ENCODE measurements around the gene RPA4. TPM values are rescaled to one million over a fixed set of nuclear protein-coding genes. Genes with fewer than 3 reads are reported as not detected.
"Not testable (repeated sequence)": the region's sequence is repeated elsewhere in the genome, so short reads cannot be mapped to it uniquely, and the experiment has no call there.

RPA4 gene
- total RNA-seq = 0.43 and 1.3 TPM in 2 replicates

DNA sequence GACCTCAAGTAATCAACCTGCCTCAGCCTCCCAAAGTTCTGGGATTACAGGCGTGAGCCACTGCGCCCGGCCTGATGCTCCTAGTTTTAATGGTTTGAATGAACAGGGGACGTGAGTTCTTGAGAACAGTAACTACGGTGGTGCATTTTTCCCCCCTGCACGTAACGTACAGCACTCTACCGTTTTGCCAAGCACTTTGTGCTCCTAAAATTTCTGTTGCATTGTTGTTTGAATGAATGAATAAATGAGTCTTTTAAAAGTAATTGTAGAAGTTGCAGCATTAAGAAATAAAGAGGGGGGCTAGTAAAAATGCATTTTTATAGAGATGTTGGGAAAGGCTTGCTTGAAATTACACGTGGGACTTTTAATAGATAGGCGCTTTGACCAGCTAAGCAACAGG is at the start of gene RPA4:
TSS of gene RPA4 (plus strand) at position 301 of the 400 bp plus-strand sequence. CDS start 403 bp downstream, outside the sequence.
- no peak within 1 kb of the TSS for H3K4me3 ChIP-seq (ENCODE audit: low read depth, low read length)
- TF ChIP-seq, protein P1, sequence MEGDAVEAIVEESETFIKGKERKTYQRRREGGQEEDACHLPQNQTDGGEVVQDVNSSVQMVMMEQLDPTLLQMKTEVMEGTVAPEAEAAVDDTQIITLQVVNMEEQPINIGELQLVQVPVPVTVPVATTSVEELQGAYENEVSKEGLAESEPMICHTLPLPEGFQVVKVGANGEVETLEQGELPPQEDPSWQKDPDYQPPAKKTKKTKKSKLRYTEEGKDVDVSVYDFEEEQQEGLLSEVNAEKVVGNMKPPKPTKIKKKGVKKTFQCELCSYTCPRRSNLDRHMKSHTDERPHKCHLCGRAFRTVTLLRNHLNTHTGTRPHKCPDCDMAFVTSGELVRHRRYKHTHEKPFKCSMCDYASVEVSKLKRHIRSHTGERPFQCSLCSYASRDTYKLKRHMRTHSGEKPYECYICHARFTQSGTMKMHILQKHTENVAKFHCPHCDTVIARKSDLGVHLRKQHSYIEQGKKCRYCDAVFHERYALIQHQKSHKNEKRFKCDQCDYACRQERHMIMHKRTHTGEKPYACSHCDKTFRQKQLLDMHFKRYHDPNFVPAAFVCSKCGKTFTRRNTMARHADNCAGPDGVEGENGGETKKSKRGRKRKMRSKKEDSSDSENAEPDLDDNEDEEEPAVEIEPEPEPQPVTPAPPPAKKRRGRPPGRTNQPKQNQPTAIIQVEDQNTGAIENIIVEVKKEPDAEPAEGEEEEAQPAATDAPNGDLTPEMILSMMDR (IDR thresholded peaks at IDR 0.05; ENCODE audit: insufficient read depth, low read depth, low read length) = no peak
- no peak for DNase-seq (ENCODE audit: low read depth)

DNA sequence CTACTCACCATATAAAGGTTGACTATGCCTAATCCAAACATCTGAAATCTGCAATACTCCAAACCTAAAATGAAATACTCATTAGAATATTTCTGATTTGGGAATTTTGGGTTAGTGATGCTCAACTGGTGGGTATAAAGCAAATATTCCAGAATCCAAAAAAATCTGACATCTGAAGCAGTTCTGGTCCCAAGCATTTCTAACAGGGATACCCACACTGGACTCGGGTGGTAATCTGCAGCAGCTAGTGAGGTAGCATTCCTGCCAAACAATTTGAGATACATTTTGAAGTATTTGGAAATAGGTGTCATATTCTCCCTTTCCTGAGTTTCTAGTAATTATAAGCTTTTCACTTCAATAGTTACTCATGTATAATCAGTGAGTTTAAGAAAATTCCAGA is 49.6 kb upstream of the RPA4 start:
- H3K4me3 ChIP-seq (ENCODE audit: low read depth, low read length) = no peak overlapping the region
- TF ChIP-seq, protein P1 (IDR thresholded peaks at IDR 0.05; ENCODE audit: insufficient read depth, low read depth, low read length) = no peak
- no peak for DNase-seq (ENCODE audit: low read depth)

DNA sequence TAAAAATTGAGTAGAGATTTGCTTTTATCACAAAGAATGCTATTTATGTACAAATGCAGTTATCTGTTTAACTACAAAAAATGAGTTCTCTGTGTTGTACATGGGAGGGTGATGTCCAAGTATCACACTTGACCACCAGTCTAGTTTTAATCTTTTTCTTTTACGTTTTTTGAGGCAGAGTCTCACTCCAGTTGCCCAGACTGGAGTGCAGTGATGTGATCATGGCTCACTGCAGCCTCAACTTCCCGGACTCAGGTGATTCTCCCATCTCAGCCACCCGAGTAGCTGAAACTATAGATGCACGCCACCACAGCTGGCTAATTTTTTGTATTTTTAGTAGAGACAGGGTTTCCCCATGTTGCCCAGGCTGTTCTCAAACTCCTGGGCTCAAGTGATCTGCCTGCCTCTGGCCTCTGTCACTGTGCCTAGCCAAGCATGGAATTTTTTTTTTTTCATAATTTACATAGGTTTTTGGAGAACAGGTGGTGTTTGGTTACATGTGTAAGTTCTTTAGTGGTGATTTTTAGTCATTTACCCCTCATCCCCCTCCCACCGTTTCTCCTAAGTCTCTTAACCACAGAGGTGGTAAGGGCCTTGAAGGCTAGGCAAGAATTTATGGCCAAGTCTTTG is 47.9 kb upstream of the RPA4 start:
- H3K4me3 ChIP-seq (ENCODE audit: low read depth, low read length) = no peak overlapping the region
- TF ChIP-seq, protein P1 (IDR thresholded peaks at IDR 0.05; ENCODE audit: insufficient read depth, low read depth, low read length) = no peak
- no peak for DNase-seq (ENCODE audit: low read depth)

GRCh38 chrX:96837808-96838207 is 45.9 kb upstream of the RPA4 start:
- no peak for DNase-seq (ENCODE audit: low read depth)
- TF ChIP-seq, protein P1 (IDR thresholded peaks at IDR 0.05; ENCODE audit: insufficient read depth, low read depth, low read length) = no peak
- H3K4me3 ChIP-seq (ENCODE audit: low read depth, low read length) = no peak overlapping the region

GRCh38 chrX:96838537-96838936 is 45.2 kb upstream of the RPA4 start:
- H3K4me3 ChIP-seq (ENCODE audit: low read depth, low read length) = no peak overlapping the region
- TF ChIP-seq, protein P1 (IDR thresholded peaks at IDR 0.05; ENCODE audit: insufficient read depth, low read depth, low read length) = no peak
- DNase-seq (ENCODE audit: low read depth) = no peak

DNA sequence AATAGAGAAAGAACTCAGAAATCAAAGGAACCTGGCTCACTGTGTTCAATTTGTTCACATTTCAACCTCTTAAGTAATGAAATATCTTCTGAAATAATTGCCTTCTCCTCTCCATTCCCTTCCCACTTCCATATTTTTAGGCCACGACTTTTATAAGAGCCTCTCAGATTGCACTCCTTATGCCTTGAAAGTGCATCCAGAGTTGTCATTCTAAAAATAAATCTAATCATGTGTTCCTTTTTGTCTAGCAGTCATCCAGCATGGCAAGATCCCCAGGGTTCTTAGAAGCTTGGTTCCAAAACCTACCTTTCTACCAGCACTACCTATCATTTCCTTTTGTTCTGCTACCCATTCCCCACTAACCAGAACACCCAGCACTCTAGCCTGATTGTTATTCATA is 42.4 kb upstream of the RPA4 start:
- DNase-seq (ENCODE audit: low read depth) = no peak
- TF ChIP-seq, protein P1 (IDR thresholded peaks at IDR 0.05; ENCODE audit: insufficient read depth, low read depth, low read length) = no peak
- no peak overlapping the region for H3K4me3 ChIP-seq (ENCODE audit: low read depth, low read length)

DNA sequence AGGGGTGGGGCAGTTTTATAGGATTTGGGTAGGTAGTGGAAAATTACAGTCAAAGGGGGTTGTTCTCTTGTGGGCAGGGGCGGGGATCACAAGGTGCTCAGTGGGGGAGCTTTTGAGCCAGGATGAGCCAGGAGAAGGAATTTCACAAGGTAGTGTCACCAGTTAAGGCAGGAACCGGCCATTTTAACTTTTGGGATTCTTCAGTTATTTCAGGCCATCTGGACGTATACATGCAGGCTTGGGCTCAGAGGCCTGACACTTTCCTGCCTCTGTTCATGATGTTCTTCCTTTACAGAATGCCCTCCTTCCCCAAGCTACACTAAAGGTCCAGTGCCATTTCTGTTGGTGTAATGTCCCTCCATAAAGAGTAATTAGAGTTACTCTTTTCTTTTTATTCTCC is 41.8 kb upstream of the RPA4 start:
- H3K4me3 ChIP-seq (ENCODE audit: low read depth, low read length) = not testable (repeated sequence)

More for the DNA sequence above, 41.8 kb upstream of the RPA4 start:
- DNase-seq (ENCODE audit: low read depth) = not testable (repeated sequence)

All from fibroblast of villous mesenchyme (primary cell).